ENCODE results near the gene MORC1.

DNA sequence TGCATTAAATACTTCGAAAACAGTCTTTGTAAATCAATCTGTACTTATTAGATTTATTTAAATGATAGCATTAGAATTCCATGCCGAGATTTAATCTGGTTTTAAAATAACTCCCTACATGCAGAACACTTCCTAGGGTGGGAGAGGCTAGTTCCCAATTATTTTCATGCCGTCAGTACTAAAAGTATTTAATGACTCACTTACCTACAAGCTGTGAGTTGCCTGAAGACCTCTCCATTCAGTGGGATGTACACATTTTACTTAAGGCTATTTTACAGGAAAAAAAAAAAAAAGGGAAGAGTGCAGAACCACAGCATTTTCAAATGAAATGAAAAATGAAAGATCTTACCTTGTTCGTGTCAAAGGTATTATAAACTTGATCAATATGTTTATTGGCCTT, 164.7 kb downstream of the MORC1 start:
- TF ChIP-seq, protein P1, sequence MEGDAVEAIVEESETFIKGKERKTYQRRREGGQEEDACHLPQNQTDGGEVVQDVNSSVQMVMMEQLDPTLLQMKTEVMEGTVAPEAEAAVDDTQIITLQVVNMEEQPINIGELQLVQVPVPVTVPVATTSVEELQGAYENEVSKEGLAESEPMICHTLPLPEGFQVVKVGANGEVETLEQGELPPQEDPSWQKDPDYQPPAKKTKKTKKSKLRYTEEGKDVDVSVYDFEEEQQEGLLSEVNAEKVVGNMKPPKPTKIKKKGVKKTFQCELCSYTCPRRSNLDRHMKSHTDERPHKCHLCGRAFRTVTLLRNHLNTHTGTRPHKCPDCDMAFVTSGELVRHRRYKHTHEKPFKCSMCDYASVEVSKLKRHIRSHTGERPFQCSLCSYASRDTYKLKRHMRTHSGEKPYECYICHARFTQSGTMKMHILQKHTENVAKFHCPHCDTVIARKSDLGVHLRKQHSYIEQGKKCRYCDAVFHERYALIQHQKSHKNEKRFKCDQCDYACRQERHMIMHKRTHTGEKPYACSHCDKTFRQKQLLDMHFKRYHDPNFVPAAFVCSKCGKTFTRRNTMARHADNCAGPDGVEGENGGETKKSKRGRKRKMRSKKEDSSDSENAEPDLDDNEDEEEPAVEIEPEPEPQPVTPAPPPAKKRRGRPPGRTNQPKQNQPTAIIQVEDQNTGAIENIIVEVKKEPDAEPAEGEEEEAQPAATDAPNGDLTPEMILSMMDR (IDR thresholded peaks at IDR 0.05): no peak
- TF ChIP-seq EP300 (IDR thresholded peaks at IDR 0.05): no peak
